CD4-positive, alpha-beta T cell treated with Interleukin-10 for 1 hour (primary cell): ENCODE measurements around the gene UNC79.
"Not testable (repeated sequence)": the region's sequence is repeated elsewhere in the genome, so short reads cannot be mapped to it uniquely, and the experiment has no call there.

ENCODE experiments used
- DNase-seq: peaks from one replicate; pipeline ENCODE4 v3.0.0-alpha.2; 2020

UNC79 gene

DNA sequence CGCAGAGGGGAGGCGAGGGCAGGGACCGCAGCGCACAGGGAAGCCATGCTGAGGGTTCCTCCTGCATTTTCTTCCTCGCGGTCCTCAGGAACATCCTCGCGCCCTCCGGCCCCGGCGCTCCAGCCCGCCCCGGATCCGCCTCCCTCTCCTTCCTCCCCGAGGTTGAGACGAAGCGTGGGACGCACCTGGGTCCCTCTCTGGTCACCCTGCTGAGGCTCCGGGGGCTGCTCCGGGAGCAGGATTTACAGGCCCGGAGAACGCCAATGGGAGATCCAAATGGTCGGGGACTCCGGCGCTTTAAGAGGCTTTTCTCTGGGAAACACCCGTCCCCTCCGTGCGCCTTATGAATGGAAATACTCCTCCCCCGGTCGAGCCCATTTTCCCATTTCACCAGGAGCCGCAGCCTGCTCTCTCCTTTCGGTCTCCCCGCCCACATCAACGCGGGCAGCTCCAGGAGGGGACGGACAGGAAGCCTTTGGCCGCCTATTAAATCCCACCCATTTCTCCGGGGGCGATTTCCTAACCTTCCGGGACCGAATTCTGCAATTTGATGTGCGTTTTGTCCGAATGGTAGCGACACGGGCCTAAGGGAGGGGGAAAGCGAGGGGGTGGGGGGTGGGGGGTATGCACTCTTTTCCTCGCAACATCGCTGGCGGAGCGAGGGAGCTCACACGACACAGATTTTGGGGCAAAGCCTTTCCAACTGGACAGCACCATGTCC, at the start of gene UNC79:
TSS of gene UNC79 (plus strand) at position 625 of the 721 bp plus-strand sequence. CDS start at position 716, 91 bp downstream.
- DNase-seq, result no peak

DNA sequence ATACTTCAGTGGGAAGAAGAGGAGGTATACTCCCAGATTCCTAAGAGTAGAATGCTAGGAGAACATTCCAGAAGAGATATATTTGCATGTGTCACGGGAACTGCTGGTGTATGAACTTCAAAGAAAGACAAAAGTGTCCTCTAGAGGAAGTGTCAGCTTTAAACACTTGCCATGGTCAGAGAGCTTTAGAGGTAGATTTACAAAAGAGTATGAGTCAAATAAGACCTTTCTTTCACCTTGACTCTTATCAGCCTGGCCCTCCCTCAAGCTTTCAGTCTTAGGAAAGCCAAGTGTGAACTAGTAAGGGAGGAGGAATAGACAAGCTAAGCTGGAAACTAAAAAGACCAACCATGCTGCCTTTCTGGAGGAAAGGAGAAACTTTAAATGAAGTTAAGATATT, 49.1 kb upstream of the UNC79 start:
- DNase-seq, result no peak

DNA sequence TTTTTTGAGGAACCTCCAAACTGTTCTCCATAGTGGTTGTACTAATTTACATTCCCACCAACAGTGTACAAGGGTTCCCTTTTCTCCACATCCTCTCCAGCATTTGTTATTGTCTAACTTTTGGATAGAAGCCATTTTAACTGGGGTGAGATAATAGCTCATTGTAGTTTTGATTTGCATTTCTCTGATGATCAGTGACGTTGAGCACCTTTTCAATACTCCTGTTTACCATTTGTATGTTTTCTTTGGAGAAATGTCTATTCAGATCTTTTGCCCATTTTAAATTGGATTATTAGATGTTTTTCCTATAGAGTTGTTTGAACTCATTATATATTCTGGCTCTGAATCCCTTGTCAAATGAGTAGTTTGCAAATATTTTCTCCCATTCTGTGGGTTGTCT, 46.5 kb upstream of the UNC79 start:
- DNase-seq, result not testable (repeated sequence)

DNA sequence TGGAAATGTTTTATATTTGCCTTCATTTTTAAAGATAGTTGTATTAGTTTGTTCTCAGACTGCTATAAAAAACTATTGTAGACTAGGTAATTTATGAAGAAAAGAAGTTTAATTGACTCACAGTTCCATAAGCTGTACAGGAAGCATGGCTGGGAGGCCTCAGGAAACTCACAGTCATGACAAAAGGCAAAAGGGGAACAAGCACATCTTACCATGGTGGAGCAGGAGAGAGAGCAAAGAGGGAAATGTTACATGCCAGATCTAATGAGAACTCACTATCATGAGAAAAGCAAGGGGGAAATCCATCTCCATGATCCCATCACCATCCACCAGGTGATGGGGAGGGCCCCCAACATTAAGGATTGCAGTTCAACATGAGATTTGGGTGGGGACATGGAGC, 35.5 kb upstream of the UNC79 start:
- no peak for DNase-seq

DNA sequence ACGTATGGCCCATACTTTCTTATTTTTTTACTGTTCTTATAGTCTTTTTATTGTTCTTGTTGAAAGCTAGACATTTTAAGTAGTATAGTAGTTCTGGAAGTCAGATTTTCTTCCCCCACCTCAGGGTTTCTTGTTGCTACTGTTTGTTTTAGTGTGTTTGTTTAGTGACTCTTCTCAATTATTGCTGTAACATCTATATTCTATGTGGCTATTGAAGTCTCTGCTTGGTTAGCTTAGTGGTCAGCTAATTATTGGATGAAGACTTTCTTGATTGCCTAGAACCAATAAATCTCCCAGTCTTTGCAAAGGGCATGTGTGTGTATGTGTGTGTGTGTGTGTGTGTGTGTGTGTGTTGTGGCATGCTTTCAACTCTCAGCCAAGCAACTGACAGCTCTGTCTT, 34.3 kb upstream of the UNC79 start:
- no peak for DNase-seq

DNA sequence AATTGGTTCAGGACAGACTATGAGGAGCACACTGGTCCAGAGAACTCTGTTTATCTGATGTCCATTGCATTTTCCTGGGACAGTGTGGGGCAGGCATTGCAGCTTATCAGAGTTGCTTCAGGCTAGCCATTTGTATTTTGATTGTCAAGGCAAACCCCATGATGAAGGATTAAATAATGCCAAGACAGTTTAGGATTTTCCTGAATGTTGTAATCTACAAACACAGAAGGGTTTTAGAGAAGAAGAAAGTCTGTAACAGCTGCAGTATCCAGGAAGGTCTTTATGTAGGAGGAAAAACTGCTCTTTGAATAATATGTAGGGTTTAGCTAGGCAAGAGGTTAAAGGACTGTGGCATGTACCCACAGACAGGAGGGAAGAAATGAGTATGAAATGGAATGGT, 32.2 kb upstream of the UNC79 start:
- no peak for DNase-seq

DNA sequence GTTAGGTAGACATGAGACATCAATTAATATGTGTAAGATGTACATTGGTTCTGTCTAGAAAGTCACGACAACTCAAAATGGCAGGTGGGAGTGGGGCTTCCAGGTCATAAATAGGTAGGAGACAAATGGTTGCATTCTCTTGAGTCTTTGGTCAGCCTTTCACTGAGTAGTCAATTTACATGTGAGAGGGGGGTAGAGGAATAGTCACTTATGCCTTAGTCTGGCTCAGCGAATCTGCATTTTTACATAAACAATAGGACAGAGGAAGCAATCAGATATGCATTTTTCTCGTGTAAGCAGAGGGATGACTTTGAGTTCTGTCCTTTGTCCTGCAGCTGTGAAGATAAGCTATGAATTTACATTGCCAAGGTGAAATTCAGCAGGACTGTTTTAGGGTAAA, 27.8 kb upstream of the UNC79 start:
- no peak for DNase-seq

DNA sequence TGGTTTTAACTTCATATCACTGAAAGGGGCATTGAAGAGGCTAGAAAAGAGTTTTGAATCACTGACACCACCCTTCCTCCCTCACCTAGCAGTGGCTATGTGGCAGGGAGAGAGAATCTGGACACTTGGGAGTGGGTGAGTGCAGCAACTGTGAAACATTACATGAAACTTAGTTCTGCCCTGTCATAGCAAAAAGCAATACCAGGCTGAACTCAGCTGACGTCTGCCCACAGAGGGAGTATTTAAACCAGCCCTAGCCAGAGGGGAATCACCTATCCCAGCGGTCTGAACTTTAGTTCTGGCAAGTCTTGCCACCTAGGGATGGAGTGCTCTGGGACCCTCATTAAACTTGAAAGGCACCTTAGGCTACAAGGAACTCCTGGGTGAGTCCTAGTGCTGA, 20.7 kb upstream of the UNC79 start:
- no peak for DNase-seq

DNA sequence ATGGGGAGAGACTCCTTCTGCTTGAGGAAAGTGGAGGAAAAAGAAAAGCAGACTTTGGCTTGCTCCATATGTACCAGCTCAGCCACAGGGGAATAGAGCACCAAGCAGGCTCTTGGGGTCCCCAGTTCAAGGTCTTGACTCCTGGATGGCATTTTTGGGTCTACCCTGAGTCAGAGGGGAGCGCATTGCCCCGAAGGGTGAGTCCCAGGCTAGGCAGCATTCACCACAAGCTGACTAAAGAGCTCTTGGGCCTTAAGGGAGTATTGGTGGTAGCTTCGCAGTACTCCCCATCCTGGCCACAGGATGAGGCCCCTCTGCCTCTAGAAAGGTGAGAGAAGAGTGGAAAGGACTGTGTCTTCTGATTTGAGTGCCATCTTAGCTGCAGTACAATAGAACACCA, 19.8 kb upstream of the UNC79 start:
- no peak for DNase-seq

DNA sequence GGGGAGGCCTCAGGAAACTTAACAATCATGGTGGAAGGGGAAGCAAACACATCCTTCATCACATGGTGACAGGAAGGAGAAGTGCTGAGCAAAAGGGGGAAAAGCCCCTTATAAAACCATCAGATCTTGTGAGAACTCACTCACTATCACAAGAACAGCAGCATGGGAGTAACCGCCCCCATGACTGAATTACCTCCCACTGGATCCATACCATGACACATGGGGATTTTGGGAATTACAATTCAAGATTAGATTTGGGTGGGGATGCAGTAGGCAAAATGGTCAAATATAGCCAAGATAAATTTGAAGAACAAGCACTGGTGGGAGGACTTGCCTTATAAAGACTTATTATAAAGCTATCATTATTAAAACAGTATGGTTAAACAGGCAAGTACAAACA, 5.6 kb upstream of the UNC79 start:
- not testable (repeated sequence) for DNase-seq

DNA sequence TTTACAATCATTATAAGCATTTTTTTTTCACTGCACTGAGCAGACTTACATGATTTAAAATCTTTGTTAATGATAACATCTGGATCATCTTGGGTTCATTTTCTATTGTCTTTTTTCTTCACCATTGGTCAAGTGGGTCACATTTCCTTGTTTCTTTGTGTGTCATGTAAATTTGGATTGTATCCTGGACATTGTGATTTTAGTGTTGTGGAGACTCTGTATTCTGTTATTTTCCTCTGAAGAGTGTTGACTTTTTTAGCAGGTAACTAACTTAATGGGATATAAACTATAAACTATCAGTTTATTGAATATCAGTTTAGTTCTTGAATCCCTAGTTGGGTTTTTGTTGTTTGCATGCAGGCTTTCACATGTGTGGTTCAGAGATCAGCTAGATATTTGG, 4.0 kb upstream of the UNC79 start:
- DNase-seq, result no peak

DNA sequence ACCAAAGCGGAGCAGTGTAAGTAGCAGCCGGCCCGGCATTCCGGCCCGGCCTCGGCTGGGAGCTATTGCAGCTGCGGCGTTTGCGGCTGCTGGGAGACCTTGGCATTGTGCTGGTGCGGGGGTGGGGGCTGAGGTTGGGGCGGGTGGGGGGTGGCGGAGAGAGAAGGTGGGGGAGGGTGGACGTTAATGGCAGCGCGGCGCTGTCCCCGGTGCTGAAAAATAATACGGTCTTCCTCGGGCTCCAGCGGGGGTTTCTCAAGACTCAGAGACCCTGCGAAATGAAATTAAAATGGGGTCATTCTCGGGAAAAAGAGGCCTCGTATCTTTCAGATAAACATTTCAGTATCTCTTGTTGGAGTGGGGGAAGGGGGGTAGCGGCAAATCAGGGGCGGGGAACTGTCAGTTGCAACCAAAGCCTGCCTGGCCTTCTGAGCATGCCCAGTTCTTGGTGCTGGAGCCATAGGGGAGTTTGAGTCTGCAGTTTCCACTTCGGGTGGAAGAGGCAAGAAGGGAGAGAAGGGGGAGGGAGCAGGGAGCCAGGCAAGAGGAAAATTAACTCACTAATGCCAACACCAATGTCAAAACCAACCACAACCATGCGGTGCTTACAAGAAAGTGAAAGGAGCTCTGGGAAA, 414 bp downstream of the UNC79 start:
- no peak for DNase-seq

DNA sequence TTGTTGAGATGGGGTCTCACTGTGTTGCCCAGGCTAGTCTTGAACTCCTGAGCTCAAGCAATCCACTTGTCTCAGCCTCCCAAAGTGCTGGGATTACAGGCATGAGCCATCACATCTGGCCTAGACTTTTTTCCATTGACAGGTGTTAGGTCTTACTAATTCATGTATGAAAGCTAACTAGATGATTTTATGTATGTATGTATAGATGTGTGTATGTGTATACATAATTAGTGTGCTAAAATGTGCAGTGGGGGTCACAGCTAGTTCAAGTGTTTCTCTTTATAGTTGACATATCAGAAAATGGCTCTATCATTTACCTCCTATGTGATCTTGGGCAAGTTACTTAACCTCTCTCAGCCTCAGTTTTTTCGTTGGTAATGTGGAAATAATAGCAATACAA, 23.5 kb downstream of the UNC79 start:
- DNase-seq, result no peak

DNA sequence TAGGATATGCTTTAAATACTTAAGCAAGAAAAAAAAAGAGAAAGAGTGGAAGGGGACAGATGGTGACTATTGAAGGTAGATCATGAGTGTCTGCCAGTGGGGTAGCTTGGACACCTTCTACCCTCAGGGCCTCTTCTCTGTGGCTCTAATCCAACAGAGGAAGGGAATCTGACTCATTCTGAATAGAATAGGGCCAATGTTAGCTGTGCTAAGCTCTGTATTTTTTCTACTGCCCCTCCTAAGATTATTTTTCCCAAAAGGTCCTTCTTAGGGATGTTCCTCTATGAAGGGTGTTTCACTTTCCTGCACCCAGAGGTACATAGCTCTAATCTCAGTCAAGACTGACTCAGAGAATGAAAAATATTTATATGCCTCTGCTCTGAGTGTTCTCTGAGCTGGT, 25.6 kb downstream of the UNC79 start:
- DNase-seq, result no peak

DNA sequence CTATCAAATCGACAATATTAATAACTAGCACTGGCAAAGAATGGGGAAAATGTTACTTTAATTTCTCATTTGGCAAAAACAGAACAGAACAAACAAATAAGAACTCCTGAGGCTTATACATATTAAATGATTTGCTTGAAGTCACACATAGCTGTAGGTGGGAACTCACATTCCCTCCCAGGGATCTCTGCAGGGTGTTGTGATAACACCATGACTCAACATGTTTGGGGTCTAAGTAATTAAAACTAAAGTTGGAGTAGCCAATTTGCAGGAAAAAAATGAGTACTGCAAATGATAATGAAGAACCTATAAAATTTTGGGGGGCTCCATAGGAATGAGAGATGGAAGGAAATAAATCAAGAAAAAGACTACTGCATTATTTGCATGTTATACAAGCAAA, 27.5 kb downstream of the UNC79 start:
- DNase-seq, result no peak

DNA sequence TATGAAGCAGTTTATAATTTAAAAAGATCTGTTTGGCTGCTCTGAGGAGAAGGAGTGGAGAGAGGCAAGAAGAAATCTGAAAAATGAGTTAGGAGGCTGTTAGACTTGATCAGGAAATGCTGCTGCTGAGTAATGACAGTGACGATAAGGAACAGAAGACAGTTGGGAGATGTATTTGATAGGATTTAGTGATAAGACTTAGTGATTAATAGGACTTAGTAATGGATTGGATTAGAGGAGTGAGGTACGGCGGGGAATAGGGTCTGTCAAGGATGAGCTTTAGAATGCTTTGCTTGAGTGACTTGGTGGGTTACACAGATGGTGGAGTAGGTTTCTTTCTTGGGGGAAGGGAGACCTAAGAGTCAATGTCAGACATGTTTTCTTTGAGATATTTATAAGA, 31.7 kb downstream of the UNC79 start:
- no peak for DNase-seq

DNA sequence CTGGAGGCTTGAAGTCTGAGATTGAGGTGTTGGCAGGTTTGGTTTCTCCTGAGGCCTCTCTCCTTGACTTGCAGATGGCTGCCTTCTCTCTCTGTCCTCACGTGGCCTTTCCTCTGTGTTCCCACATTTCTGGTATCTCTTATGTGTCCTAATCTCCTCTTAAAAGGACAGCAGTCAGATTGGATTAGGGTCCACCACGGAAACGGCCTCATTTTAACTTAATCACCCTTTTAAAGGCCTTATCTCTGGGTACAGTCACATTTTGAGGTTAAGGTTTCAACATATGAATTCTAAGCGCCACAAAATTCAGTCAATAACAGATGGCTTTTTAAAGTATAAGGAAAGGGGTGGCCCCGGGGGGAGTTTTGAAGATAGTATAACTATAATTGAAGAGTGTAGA, 33.5 kb downstream of the UNC79 start:
- DNase-seq, result no peak

DNA sequence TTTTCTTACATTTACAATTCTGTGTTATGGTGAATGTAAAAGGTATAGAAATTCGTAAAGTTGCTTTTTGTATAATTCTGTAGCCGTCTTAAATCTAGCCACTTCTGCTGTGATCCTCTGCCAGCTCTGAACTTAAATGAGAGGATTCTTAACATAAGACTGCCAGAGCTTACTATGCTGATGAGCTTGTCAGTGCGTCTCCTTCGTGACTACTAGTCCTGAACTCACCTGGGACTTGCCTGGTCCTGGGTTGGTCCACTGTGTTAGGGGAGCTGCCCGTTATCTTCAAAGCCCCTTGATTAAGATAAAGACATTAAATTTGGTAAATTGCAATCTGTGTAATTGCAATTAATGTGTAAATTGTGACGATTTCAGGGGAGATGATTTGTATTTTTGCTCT, 44.7 kb downstream of the UNC79 start:
- DNase-seq, result no peak

DNA sequence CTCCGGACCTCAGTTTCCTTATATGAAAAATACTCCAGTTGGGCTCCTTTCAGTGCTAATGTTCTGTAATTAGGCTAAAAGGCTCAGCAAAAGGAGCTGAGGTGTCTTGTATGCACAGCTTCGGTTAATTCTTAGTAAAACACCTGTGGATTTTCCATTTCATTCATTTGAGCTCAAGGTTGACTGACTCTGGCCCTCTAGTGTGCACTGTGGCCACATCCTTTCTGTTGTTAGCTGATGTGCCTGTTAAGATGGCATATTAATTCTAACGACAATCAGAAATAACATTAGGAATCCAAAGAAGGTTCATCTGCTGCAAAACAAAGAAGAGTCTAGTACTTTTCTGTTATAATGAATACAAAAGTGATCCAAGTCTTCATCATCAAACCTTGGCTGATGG, 45.6 kb downstream of the UNC79 start:
- DNase-seq, result no peak

DNA sequence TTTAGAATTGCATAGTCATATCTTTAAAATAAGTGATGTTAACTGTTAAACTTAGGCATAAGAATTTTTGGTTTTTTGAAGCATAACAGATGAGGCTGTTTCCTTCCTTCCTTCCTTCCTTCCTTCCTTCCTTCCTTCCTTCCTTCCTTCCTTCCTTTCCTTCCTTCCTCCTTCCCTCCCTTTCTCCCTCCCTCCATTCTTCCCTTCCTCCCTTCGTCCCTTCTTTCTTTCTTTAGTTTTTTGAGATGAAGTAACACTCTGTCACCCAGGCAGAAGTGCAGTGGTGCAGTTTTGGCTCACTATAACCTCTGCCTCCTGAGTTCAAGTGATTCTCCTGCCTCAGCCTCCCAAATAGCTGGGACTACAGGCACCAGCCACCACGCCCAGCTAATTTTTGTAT, 48.3 kb downstream of the UNC79 start:
- DNase-seq, result not testable (repeated sequence)

DNA sequence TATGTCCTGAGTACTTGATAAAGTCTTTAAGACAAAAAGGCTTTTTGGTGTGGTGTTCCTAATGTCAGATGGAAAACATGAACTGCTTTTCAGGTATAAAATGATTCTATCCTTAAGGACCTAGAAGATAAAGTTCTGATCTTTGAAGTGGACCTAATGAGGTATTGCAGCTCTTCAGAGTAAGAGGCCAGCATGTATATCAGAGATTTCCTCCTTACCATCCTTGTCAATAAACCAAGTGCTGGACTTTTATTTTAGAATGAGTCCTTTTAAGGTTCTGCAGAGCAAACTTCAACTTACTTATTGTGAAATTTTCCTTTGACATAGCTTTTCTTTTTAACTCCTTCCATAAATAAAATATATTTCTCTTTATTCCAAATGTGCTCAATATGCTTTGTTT, 50.1 kb downstream of the UNC79 start:
- DNase-seq, result no peak

DNA sequence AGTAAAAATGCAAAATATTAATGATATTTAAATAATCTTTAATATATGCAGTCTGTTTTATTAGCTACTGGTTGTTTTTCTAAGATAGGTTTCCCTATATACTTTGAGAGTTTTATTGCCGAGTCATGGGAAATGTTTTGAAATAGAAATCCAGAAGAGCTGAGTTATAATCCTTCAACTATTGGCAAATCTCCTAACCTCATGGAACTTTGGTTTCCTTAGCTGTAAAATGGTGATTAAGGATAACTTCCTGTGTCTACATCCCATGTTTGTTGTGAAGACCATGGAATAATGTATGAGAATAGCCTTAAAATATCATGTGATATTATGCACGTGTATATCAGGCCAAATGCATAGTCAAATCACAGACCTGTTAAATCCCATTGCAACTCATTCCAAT, 51.0 kb downstream of the UNC79 start:
- DNase-seq, result no peak

DNA sequence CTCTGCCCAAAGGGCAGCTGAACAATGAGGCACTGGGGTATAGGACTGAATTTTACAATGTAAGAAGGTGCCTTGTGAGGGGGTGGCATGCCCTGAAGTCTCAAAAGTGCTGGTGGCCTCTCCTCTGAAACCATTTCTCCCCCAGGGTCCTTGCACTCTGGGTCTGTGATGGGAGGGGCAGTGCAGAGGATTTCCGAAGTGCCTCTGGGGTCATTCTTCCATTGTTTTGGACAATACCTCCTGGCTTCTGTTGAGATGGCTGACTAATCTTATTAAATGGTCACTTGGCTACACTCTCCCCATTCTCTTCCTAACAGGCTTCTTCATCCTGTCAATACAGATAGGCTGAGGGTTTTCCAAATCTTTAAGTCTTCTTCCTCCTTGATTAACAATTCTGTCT, 59.3 kb downstream of the UNC79 start:
- no peak for DNase-seq

DNA sequence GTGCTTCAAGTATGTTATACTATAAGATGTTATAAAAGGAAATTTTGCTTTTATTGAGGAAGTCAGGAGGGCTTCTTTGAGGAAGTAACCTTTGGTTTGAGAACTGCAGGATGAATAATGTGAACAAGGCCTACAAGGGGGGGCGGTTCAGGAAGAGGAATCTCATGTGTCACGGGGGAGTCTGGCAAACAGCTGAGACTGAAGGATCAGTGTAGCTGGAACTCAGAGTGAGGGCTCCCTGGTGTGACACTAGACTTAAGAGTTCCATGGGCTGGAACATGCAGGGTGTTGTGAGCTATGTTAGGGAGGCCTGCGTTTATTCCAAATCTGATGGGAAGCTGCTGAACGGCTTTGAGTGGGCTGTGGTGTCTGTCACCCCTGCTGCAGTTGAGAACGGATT, 62.3 kb downstream of the UNC79 start:
- DNase-seq, result no peak

DNA sequence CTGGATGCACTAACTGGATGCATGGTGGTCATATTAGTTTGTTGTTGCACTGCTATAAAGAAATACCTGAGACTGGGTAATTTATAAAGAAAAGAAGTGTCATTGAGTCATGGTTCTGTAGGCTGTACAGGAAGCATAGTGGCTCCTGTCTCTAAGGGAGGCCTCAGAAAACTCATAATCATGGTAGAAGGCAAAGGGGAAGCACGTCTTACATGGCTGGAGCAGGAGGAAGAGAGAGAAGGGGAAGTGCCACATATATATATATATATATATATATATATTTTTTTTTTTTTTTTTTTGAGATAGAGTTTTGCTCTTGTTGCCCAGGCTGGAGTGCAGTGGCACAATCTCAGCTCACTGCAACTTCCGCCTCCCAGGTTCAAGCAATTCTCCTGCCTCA, 62.9 kb downstream of the UNC79 start:
- not testable (repeated sequence) for DNase-seq
